H1 (cell line): ENCODE data around the gene TNS4. TPM values are rescaled to one million over a fixed set of nuclear protein-coding genes. Genes with fewer than 3 reads are reported as not detected.

ENCODE experiments used
- TBP ChIP-seq: IDR thresholded peaks from 2 replicates; pipeline ENCODE4 v1.6.1; 2011; ENCODE audit warnings: low read depth, low read length, improper control_type of control experiment
- polyA plus RNA-seq, 7 experiments: library from polyadenylated mRNA; depleted of rRNA in 3 of 7; stranded (reverse) in 5 of 7; unstranded in 2 of 7; fragments of >200 nt in 5 of 7; fragments of 200-250 nt in 2 of 7; gene quantifications; 1 replicate in 5 of 7; 2 replicates in 1 of 7; 4 replicates in 1 of 7; pipeline versions ENCODE4 v1.2.1 to v1.2.3, GENCODE V29; 2011 to 2013; ENCODE audit warnings: missing spikeins in 2 of 7, mixed read lengths in 2 of 7
- total RNA-seq: library from RNA; stranded (reverse); fragmentation: NEBNext Ultra II Directional; extraction: Animal tissue kit (Norgen Biotek cat#: 25700); gene quantifications from 2 replicates; pipeline ENCODE4 v1.2.1, GENCODE V29; 2021

The TNS4 gene
- total and polyA plus RNA-seq, 2 of the 8 experiments (the other 6 are each of a cell fraction or from before 2014, with no cell fraction given): 0.20 to 0.21 TPM

DNA sequence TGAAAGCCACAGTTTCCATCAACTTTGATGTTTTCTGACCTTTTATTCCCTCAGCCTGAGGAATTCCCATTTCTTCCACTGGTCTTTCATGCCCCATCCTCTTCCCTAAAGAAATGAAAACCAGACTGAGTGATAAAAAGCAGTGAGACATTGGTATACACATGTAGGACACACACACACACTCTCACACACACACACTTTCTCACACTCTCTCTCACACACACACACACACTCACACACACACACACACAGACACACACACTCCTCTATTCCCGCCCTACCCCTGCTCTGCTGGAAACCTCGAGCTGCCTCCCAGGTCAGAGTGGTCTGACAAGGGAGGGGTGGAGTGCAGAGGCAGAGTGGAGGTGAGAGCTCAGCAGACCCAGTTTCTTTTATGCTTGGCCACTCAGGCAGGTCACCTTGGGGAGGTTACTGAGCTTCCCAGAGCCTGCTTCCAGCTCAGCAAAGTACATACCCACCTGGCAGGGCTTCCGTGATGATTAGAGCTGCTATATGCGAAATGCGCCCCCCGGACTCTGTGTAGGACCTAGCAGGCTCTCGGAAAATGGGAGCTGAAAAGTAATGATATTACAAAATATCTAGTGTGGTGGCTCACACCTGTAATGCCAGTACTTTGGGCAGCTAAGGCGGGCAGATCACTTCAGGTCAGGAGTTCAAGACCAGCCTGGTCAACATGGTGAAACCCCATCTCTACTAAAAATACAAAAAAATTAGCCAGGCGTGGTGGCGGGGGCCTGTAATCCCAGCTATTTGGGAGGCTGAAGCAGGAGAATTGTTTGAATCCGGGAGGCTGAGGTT is 33.2 kb upstream of the TNS4 start (continued):
- TF ChIP-seq TBP: no peak
